Transverse colon (tissue), 4 donors: ENCODE measurements around the gene PTPRD. TPM values are rescaled to one million over a fixed set of nuclear protein-coding genes. Genes with fewer than 3 reads are reported as not detected.

ENCODE experiments used
- DNase-seq: peaks from one replicate; pipeline ENCODE4 v3.0.0-alpha.2; 2019
- H3K27ac ChIP-seq, 4 donors: fragments of 200-600 bp; sonication (generic); 2 replicates each; pipeline ENCODE4 v1.5.1; 2016 to 2018; ENCODE audit warnings: inconsistent platforms in 4 of 4
- H3K27me3 ChIP-seq: fragments of 200-600 bp; sonication (generic); 2 replicates; pipeline ENCODE4 v1.5.1; 2017; ENCODE audit warnings: inconsistent platforms
- H3K36me3 ChIP-seq, 4 donors: fragments of 200-600 bp; sonication (generic); 2 replicates each; pipeline ENCODE4 v1.5.1; 2017 to 2019; ENCODE audit warnings: inconsistent platforms in 4 of 4
- H3K4me1 ChIP-seq, 4 donors: fragments of 200-600 bp; sonication (generic); 2 replicates each; pipeline ENCODE4 v1.5.1; 2017 to 2020; ENCODE audit warnings: inconsistent platforms in 4 of 4
- H3K4me3 ChIP-seq, 4 donors: fragments of 200-600 bp; sonication (generic); 1 replicate in 1 of 4; 2 replicates in 3 of 4; pipeline versions ENCODE4 v1.5.1 to v1.6.1; 2017 to 2019; ENCODE audit warnings: inconsistent platforms in 4 of 4
- H3K9me3 ChIP-seq, 2 donors: fragments of 200-600 bp; sonication (generic); 2 replicates each; pipeline ENCODE4 v1.5.1; 2017 to 2019; ENCODE audit warnings: inconsistent platforms in 2 of 2
- EP300 ChIP-seq: sonication (generic); formaldehyde crosslinking; IDR thresholded peaks from one replicate; pipeline ENCODE4 v1.6.1; 2017; ENCODE audit warnings: antibody characterized with exemption, low read depth
- POLR2A ChIP-seq: fragments of 450-650 bp; IDR thresholded peaks from one replicate; pipeline ENCODE4 v1.6.1; 2016; ENCODE audit warnings: antibody characterized with exemption, mild to moderate bottlenecking, moderate library complexity
- POLR2AphosphoS5 ChIP-seq, 3 donors: sonication (generic); formaldehyde crosslinking; IDR thresholded peaks; one replicate each; pipeline ENCODE4 v1.6.1; 2016; ENCODE audit warnings: antibody characterized with exemption in 3 of 3
- WGBS, 2 donors: methylation state at CpG; one replicate each; pipeline ENCODE4 v1.1.5; 2018; ENCODE audit warnings: low coverage in 1 of 2; 5-methylcytosine and 5-hydroxymethylcytosine counted together
- in situ Hi-C, 4 donors: fragments of 200-750 bp; cut with MboI; loops; one replicate each; pipeline versions ENCODE4 v1.15.0 to v1.15.1; 2017; ENCODE audit warnings: low sequenced_read_pairs in 3 of 4, low pct_ligation_motif_present in 1 of 4, low pct_unique_long_range_greater_than_20kb in 1 of 4
- intact Hi-C: fragments of 100-400 bp; cut with DNase I; formaldehyde crosslinking; loops from one replicate; pipeline ENCODE4 v1.15.1; 2023; ENCODE audit warnings: low total_unique reads
- total RNA-seq, 4 donors: library from RNA; depleted of rRNA; stranded (reverse); fragments of >200 nt; gene quantifications; one replicate each; pipeline ENCODE4 v1.1.0, GENCODE V29; 2016
- TF ChIP-seq, protein P1 (sequence below), 5 experiments: fragments of 200-600 bp in 3 of 5; fragments of 450-650 bp in 2 of 5; sonication (generic) in 3 of 5; IDR thresholded peaks; 1 replicate in 2 of 5; 2 replicates in 3 of 5; pipeline ENCODE4 v1.5.1; 2016 to 2017; ENCODE audit warnings: antibody characterized with exemption in 5 of 5, inconsistent platforms in 3 of 5, mild to moderate bottlenecking in 2 of 5, moderate library complexity in 1 of 5

Gene PTPRD
- total RNA-seq, 4 donors from 2014 or later, result 43.0 to 115 (median 79.1) TPM

DNA sequence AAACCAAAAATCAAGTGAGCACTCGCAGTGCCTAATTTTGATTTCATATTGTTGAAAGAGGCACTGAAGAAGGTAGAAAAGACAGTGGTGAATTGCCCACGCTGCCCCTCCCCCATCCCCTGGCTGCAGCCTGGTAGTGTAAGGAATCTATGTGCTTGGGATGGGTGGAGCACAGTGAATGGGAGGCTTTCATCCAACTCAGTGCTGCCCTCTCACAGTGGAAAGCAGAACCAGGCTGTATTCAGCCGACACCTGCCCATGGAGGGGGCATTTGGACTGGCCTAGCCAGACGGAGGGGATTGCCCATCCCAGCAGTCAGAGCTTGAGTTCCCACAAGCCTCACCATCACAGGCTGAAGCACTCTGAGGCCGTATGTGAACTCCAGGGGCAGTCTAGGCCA, 2012.9 kb downstream of the PTPRD start:
- no peak for DNase-seq
- H3K4me3 ChIP-seq, result no peak overlapping the region
- no peak overlapping the region for H3K27ac ChIP-seq
- no peaks in the 10 kb centered on the region for H3K9me3 ChIP-seq
- H3K27me3 ChIP-seq, result no peaks in the 10 kb centered on the region
- in situ Hi-C loops, result no loop called here
- intact Hi-C loops, result no loop called here
- WGBS, 2 donors, result 80 to 90% methylated on average over 2 to 5 of the region's 5 CpGs
- TF ChIP-seq POLR2A, result no peak
- no peak for TF ChIP-seq EP300
- TF ChIP-seq, protein P1, sequence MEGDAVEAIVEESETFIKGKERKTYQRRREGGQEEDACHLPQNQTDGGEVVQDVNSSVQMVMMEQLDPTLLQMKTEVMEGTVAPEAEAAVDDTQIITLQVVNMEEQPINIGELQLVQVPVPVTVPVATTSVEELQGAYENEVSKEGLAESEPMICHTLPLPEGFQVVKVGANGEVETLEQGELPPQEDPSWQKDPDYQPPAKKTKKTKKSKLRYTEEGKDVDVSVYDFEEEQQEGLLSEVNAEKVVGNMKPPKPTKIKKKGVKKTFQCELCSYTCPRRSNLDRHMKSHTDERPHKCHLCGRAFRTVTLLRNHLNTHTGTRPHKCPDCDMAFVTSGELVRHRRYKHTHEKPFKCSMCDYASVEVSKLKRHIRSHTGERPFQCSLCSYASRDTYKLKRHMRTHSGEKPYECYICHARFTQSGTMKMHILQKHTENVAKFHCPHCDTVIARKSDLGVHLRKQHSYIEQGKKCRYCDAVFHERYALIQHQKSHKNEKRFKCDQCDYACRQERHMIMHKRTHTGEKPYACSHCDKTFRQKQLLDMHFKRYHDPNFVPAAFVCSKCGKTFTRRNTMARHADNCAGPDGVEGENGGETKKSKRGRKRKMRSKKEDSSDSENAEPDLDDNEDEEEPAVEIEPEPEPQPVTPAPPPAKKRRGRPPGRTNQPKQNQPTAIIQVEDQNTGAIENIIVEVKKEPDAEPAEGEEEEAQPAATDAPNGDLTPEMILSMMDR (IDR thresholded peaks at IDR 0.05), result no peak
- TF ChIP-seq POLR2AphosphoS5 (IDR thresholded peaks at IDR 0.05), result no peak
- no peaks in the 10 kb centered on the region for H3K36me3 ChIP-seq
- H3K4me1 ChIP-seq, result no peaks in the 10 kb centered on the region

DNA sequence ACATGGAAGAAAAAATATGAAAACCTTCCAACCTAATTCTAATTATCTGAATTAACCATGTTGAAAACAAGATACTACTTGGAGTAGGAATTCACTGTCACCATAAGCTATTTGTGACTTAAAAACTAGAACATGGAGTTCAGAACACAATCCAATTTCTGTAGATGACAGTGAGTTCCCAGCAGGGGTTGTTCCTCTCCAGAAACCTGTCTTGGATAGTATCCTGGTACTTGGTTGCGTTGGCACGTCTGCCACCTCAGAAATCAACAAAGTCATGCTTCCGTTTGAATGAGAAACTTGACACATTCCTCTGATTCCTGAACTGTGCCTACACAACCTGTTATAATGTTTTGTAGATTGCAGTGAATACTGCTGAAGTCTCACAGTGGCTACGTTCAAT, 2023.3 kb downstream of the PTPRD start:
- intact Hi-C loops, result no loop called here
- H3K27ac ChIP-seq, result no peak overlapping the region
- no peaks in the 10 kb centered on the region for H3K36me3 ChIP-seq
- WGBS, 2 donors, result 92 to 100% methylated on average over 2 to 4 of the region's 4 CpGs
- no peaks in the 10 kb centered on the region for H3K9me3 ChIP-seq
- TF ChIP-seq POLR2AphosphoS5 (IDR thresholded peaks at IDR 0.05) (no peak), POLR2A (no peak), EP300 (no peak)
- TF ChIP-seq, protein P1 (IDR thresholded peaks at IDR 0.05), result no peak
- in situ Hi-C loops, result no loop called here
- H3K4me1 ChIP-seq, result no peaks in the 10 kb centered on the region
- no peak for DNase-seq
- no peaks in the 10 kb centered on the region for H3K27me3 ChIP-seq
- no peak overlapping the region for H3K4me3 ChIP-seq

DNA sequence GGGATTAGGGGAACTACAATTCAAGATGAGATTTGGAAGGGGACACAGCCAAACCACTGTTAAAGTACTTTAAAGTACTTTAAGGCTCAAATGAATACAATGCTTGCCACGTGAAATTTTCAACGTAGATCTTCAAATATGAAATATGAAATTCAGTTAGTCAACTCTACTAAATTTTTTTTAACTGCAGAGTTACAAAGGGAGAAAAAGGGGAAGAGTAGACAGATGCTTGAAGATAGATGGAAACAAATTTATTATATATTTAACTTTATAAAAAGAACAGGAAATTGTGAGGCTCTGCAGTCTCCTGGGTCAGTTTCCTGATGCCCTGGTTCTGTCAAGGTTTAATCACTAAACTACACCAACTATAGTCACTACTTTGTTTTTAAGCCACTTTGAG, 2027.8 kb downstream of the PTPRD start:
- Histone ChIP-seq H3K4me1 (no peaks in the 10 kb centered on the region), H3K9me3 (no peaks in the 10 kb centered on the region), H3K36me3 (no peaks in the 10 kb centered on the region), H3K27me3 (no peaks in the 10 kb centered on the region), H3K4me3 (no peak overlapping the region), H3K27ac (no peak overlapping the region)
- 66 to 70% methylated on average over 2 of the region's 2 CpGs for WGBS, 2 donors
- DNase-seq, result no peak
- in situ Hi-C loops (no loop called here), intact Hi-C loops (no loop called here)
- TF ChIP-seq, protein P1 (IDR thresholded peaks at IDR 0.05), result no peak
- no peak for TF ChIP-seq POLR2AphosphoS5 (IDR thresholded peaks at IDR 0.05)
- TF ChIP-seq EP300, result no peak
- no peak for TF ChIP-seq POLR2A

DNA sequence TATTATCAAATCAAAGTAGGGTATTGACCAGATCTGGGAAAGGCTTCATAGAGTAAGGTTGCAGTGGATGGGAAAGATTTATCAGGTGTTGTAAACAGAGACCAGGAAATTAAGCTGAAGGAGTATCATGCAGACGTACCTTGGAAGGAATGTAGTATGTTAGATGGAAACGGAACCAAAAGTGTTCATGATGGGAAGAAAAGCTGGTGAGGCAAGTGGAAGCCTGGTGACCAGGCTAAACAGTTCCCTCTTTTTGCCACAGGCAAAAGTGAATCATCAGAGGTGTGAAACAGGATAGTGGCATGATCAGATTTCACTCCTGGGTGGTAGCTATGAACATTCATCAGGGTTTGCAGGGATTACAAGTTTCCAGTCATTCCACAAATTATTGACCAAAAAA, 2033.1 kb downstream of the PTPRD start:
- no peak for DNase-seq
- no peaks in the 10 kb centered on the region for H3K4me1 ChIP-seq
- H3K36me3 ChIP-seq, result no peaks in the 10 kb centered on the region
- no peak overlapping the region for H3K27ac ChIP-seq
- WGBS, 2 donors, result 56% methylated on average over 2 of the region's 2 CpGs
- intact Hi-C loops, result no loop called here
- TF ChIP-seq POLR2A, result no peak
- TF ChIP-seq, protein P1 (IDR thresholded peaks at IDR 0.05), result no peak
- TF ChIP-seq POLR2AphosphoS5 (IDR thresholded peaks at IDR 0.05), result no peak
- no peak for TF ChIP-seq EP300
- in situ Hi-C loops, result no loop called here
- no peaks in the 10 kb centered on the region for H3K27me3 ChIP-seq
- H3K9me3 ChIP-seq, result no peaks in the 10 kb centered on the region
- H3K4me3 ChIP-seq, result no peak overlapping the region
